Caco-2 (cell line): ENCODE data around the gene CPLX4. TPM values are rescaled to one million over a fixed set of nuclear protein-coding genes. Genes with fewer than 3 reads are reported as not detected.

ENCODE experiments used
- BruUV-seq: library from RNA; stranded (reverse); fragments of 400-500 nt; replicated peaks from 2 replicates; lab custom pipeline; 2021; lab: Mats Ljungman, UMichigan
- CTCF ChIA-PET: fragments of 300-600 bp; sonication (Branson Sonifier 250); formaldehyde crosslinking; loops from one replicate; lab custom pipeline; 2022; ENCODE audit warnings: antibody characterized with exemption; lab: Charles Lee
- POLR2A ChIA-PET: fragments of 300-600 bp; sonication (Branson Sonifier 250); formaldehyde crosslinking; loops from one replicate; lab custom pipeline; 2022; ENCODE audit warnings: antibody characterized with exemption; lab: Charles Lee
- DNase-seq, 2 experiments: peaks; one replicate each; pipeline versions ENCODE4 v3.0.0 to v3.0.0-alpha.2; 2020 to 2022
- H3K27me3 ChIP-seq: replicated peaks from 2 replicates; pipeline ENCODE4 v1.6.0; 2011; ENCODE audit warnings: low read length; ENCODE audit not compliant: control insufficient read depth, insufficient read depth
- H3K36me3 ChIP-seq: 2 replicates; pipeline ENCODE4 v1.5.1; 2011; ENCODE audit warnings: low read length; ENCODE audit not compliant: control insufficient read depth, insufficient read depth
- H3K4me1 ChIP-seq: fragments of 250-450 bp; sonication (Bioruptor Pico); 2 replicates; pipeline ENCODE4 v1.5.1; 2020; ENCODE audit warnings: mild to moderate bottlenecking
- H3K4me3 ChIP-seq: 2 replicates; pipeline ENCODE4 v1.5.1; 2011; ENCODE audit warnings: low read depth, mild to moderate bottlenecking, control low read depth, low read length
- H3K9me3 ChIP-seq: fragments of 250-450 bp; sonication (Bioruptor Pico); 2 replicates; pipeline ENCODE4 v1.5.1; 2020; ENCODE audit warnings: mild to moderate bottlenecking, moderate library complexity
- H3K27ac Mint-ChIP-seq: one replicate; pipeline ENCODE4 v1.8.0; 2022; ENCODE audit warnings: mixed read lengths; ENCODE audit not compliant: unreplicated experiment
- H3K27me3 Mint-ChIP-seq: one replicate; pipeline ENCODE4 v1.8.0; 2022; ENCODE audit warnings: mixed read lengths; ENCODE audit not compliant: insufficient read depth, unreplicated experiment
- H3K36me3 Mint-ChIP-seq: one replicate; pipeline ENCODE4 v1.8.0; 2022; ENCODE audit warnings: mild to moderate bottlenecking, mixed read lengths; ENCODE audit not compliant: insufficient read depth, unreplicated experiment
- H3K4me1 Mint-ChIP-seq: one replicate; pipeline ENCODE4 v1.8.0; 2022; ENCODE audit warnings: low read depth, mixed read lengths; ENCODE audit not compliant: unreplicated experiment
- H3K4me3 Mint-ChIP-seq: one replicate; pipeline ENCODE4 v1.8.0; 2022; ENCODE audit warnings: mild to moderate bottlenecking, moderate library complexity, mixed read lengths; ENCODE audit not compliant: unreplicated experiment
- H3K9me3 Mint-ChIP-seq: one replicate; pipeline ENCODE4 v1.8.0; 2022; ENCODE audit warnings: mixed read lengths; ENCODE audit not compliant: unreplicated experiment
- CTCF ChIP-seq, 2 experiments: fragments of 200-600 bp in 1 of 2; IDR thresholded peaks; 1 replicate in 1 of 2; 2 replicates in 1 of 2; pipeline versions ENCODE4 v1.5.1 to v1.8.0; 2011 to 2022; ENCODE audit warnings: antibody characterized with exemption in 1 of 2, control low read depth in 1 of 2, inconsistent platforms in 1 of 2, low read depth in 1 of 2, low read length in 1 of 2, mild to moderate bottlenecking in 1 of 2, moderate library complexity in 1 of 2; ENCODE audit not compliant: insufficient read depth in 1 of 2, severe bottlenecking in 1 of 2, unreplicated experiment in 1 of 2
- intact Hi-C: fragments of 100-400 bp; cut with micrococcal nuclease; formaldehyde crosslinking; loops from one replicate; pipeline ENCODE4 v1.10.0; 2022; ENCODE audit not compliant: unreplicated experiment
- total RNA-seq: library from RNA; stranded (reverse); gene quantifications from 2 replicates; pipeline ENCODE4 v1.2.3, GENCODE V29; 2022

Gene CPLX4
- total RNA-seq, 1 experiment from 2014 or later = not detected

- H3K9me3 ChIP-seq = no peaks in the 10 kb centered on the region
- DNase-seq = no peak
- H3K36me3 ChIP-seq = no peaks in the 10 kb centered on the region
- TF ChIP-seq CTCF (IDR thresholded peaks at IDR 0.05; ENCODE audit: insufficient read depth in 1 of 2, low read depth in 1 of 2, low read length in 1 of 2, severe bottlenecking in 1 of 2, unreplicated experiment in 1 of 2) = no peak
- H3K4me1 ChIP-seq = no peaks in the 10 kb centered on the region
- Mint-ChIP-seq H3K4me3 (no peak overlapping the region), H3K27ac (no peak overlapping the region), H3K36me3 (no peaks in the 10 kb centered on the region), H3K27me3 (peaks cover 16% of the 10 kb centered on the region), H3K4me1 (no peaks in the 10 kb centered on the region), H3K9me3 (no peaks in the 10 kb centered on the region)
- BruUV-seq = no TSS peak
- intact Hi-C loops = no loop called here
- no peak overlapping the region for H3K4me3 ChIP-seq
- H3K27me3 ChIP-seq = no peaks in the 10 kb centered on the region
- CTCF ChIA-PET = no interaction called here
- POLR2A ChIA-PET = no interaction called here
Measured at GRCh38 chr18:59279193-59279592, 39.3 kb downstream of the CPLX4 start.

- Mint-ChIP-seq H3K36me3 (no peaks in the 10 kb centered on the region), H3K9me3 (no peaks in the 10 kb centered on the region), H3K4me3 (no peak overlapping the region), H3K4me1 (no peaks in the 10 kb centered on the region), H3K27ac (no peak overlapping the region), H3K27me3 (peaks cover 16% of the 10 kb centered on the region)
- H3K4me1 ChIP-seq = no peaks in the 10 kb centered on the region
- ChIA-PET POLR2A (no interaction called here), CTCF (no interaction called here)
- H3K9me3 ChIP-seq = no peaks in the 10 kb centered on the region
- TF ChIP-seq CTCF (IDR thresholded peaks at IDR 0.05; ENCODE audit: insufficient read depth in 1 of 2, low read depth in 1 of 2, low read length in 1 of 2, severe bottlenecking in 1 of 2, unreplicated experiment in 1 of 2) = no peak
- no TSS peak for BruUV-seq
- intact Hi-C loops = no loop called here
- no peak overlapping the region for H3K4me3 ChIP-seq
- DNase-seq = no peak
- H3K36me3 ChIP-seq = no peaks in the 10 kb centered on the region
- no peaks in the 10 kb centered on the region for H3K27me3 ChIP-seq
Measured at GRCh38 chr18:59278793-59279192, 39.7 kb downstream of the CPLX4 start.

- no peak overlapping the region for H3K4me3 ChIP-seq
- ChIA-PET CTCF (no interaction called here), POLR2A (no interaction called here)
- H3K36me3 Mint-ChIP-seq = no peaks in the 10 kb centered on the region
- no peak for TF ChIP-seq CTCF (IDR thresholded peaks at IDR 0.05; ENCODE audit: insufficient read depth in 1 of 2, low read depth in 1 of 2, low read length in 1 of 2, severe bottlenecking in 1 of 2, unreplicated experiment in 1 of 2)
- no peaks in the 10 kb centered on the region for H3K4me1 Mint-ChIP-seq
- no peak overlapping the region for H3K4me3 Mint-ChIP-seq
- H3K9me3 Mint-ChIP-seq = no peaks in the 10 kb centered on the region
- H3K27ac Mint-ChIP-seq = no peak overlapping the region
- H3K27me3 Mint-ChIP-seq = peaks cover 17% of the 10 kb centered on the region
- no peaks in the 10 kb centered on the region for H3K36me3 ChIP-seq
- H3K27me3 ChIP-seq = no peaks in the 10 kb centered on the region
- intact Hi-C loops = no loop called here
- no peaks in the 10 kb centered on the region for H3K9me3 ChIP-seq
- H3K4me1 ChIP-seq = no peaks in the 10 kb centered on the region
- no TSS peak for BruUV-seq
- DNase-seq = no peak
Measured at GRCh38 chr18:59276047-59276446, 42.4 kb downstream of the CPLX4 start.
